ENCODE measurements around the gene KRT7.

GRCh38 chr12:52257074-52257551 lies 24.1 kb downstream of the KRT7 start:
- TF ChIP-seq POLR2AphosphoS5 (IDR thresholded peaks at IDR 0.05; ENCODE audit: borderline replicate concordance, low read depth, low read length) (no peak), EZH2 (IDR thresholded peaks at IDR 0.05) (no peak), FOXP2 (optimal IDR thresholded peaks at IDR 0.05; ENCODE audit: control extremely low read depth, extremely low read length, insufficient read depth) (no peak)
